PC-9 (cell line): ENCODE measurements around the gene FAM111B. TPM values are rescaled to one million over a fixed set of nuclear protein-coding genes. Genes with fewer than 3 reads are reported as not detected.

Experiments
- BruUV-seq: library from RNA; stranded (reverse); fragments of 400-500 nt; replicated peaks from 2 replicates; lab custom pipeline; 2021; lab: Mats Ljungman, UMichigan
- CTCF ChIA-PET: fragments of 300-600 bp; sonication (Branson Sonifier 250); formaldehyde crosslinking; loops from one replicate; lab custom pipeline; 2022; ENCODE audit warnings: antibody characterized with exemption; lab: Charles Lee
- POLR2A ChIA-PET: fragments of 300-600 bp; sonication (Branson Sonifier 250); formaldehyde crosslinking; loops from one replicate; lab custom pipeline; 2022; ENCODE audit warnings: antibody characterized with exemption; ENCODE audit not compliant: unreplicated experiment; lab: Charles Lee
- DNase-seq, 2 experiments: peaks; one replicate each; pipeline versions ENCODE4 v3.0.0 to v3.0.0-alpha.2; 2015 to 2022; ENCODE audit warnings: mixed read lengths in 1 of 2
- H2AFZ ChIP-seq: fragments of 200-600 bp; sonication (generic); 2 replicates; pipeline ENCODE4 v1.8.1; 2017; ENCODE audit warnings: antibody characterized with exemption
- H3F3A ChIP-seq: fragments of 200-600 bp; sonication (generic); 2 replicates; pipeline ENCODE4 v1.8.1; 2017; ENCODE audit warnings: antibody characterized with exemption, mild to moderate bottlenecking, low read depth; ENCODE audit not compliant: insufficient read depth
- H3K27ac ChIP-seq: fragments of 200-600 bp; sonication (generic); 2 replicates; pipeline ENCODE4 v1.6.1; 2016; ENCODE audit warnings: mixed run types
- H3K27me3 ChIP-seq: fragments of 200-600 bp; sonication (generic); 2 replicates; pipeline ENCODE4 v1.6.1; 2016; ENCODE audit warnings: low read depth, mixed run types; ENCODE audit not compliant: insufficient read depth
- H3K36me3 ChIP-seq: fragments of 200-600 bp; sonication (generic); 2 replicates; pipeline ENCODE4 v1.6.1; 2016; ENCODE audit warnings: low read depth, mixed run types
- H3K4me1 ChIP-seq: fragments of 200-600 bp; sonication (generic); replicated peaks from 2 replicates; pipeline ENCODE4 v1.6.1; 2016; ENCODE audit warnings: mixed run types; ENCODE audit not compliant: insufficient read depth
- H3K4me2 ChIP-seq: fragments of 200-600 bp; sonication (generic); 2 replicates; pipeline ENCODE4 v1.6.1; 2017; ENCODE audit warnings: mixed run types
- H3K4me3 ChIP-seq: fragments of 200-600 bp; sonication (generic); 2 replicates; pipeline ENCODE4 v1.6.1; 2016; ENCODE audit warnings: mixed run types
- H3K79me2 ChIP-seq: fragments of 200-600 bp; sonication (generic); 2 replicates; pipeline ENCODE4 v1.6.1; 2017; ENCODE audit warnings: low read depth, mixed run types
- H3K9me2 ChIP-seq: fragments of 200-600 bp; sonication (generic); 2 replicates; pipeline ENCODE4 v1.8.1; 2017; ENCODE audit warnings: mild to moderate bottlenecking; ENCODE audit not compliant: insufficient read depth
- H3K9me3 ChIP-seq: fragments of 200-600 bp; sonication (generic); 2 replicates; pipeline ENCODE4 v1.8.1; 2016; ENCODE audit warnings: low read depth; ENCODE audit not compliant: insufficient read depth
- H4K20me1 ChIP-seq: fragments of 200-600 bp; sonication (generic); 2 replicates; pipeline ENCODE4 v1.8.1; 2017; ENCODE audit not compliant: insufficient read depth
- CTCF ChIP-seq: fragments of 200-600 bp; sonication (generic); conservative IDR thresholded peaks from 2 replicates; pipeline ENCODE4 v1.6.1; 2017; ENCODE audit warnings: mixed run types, antibody characterized with exemption, mild to moderate bottlenecking, moderate library complexity
- EZH2 ChIP-seq: fragments of 200-600 bp; sonication (generic); IDR thresholded peaks from 2 replicates; pipeline ENCODE4 v1.8.0; 2017; ENCODE audit warnings: antibody characterized with exemption, low read depth
- intact Hi-C: fragments of 100-400 bp; cut with micrococcal nuclease; formaldehyde crosslinking; loops from one replicate; pipeline ENCODE4 v1.10.0; 2022; ENCODE audit not compliant: unreplicated experiment
- total RNA-seq: library from RNA; stranded (reverse); gene quantifications from 2 replicates; pipeline ENCODE4 v1.2.3, GENCODE V29; 2021

The FAM111B gene
- total RNA-seq, 1 experiment from 2014 or later, result 12.0 TPM

- Histone ChIP-seq H3K9me3 (no peaks in the 10 kb centered on the region), H3K79me2 (no peaks in the 10 kb centered on the region), H3K9me2 (no peaks in the 10 kb centered on the region), H4K20me1 (no peaks in the 10 kb centered on the region), H3F3A (no peaks in the 10 kb centered on the region), H3K4me3 (no peak overlapping the region), H3K27me3 (no peaks in the 10 kb centered on the region), H3K36me3 (peaks cover 5% of the 10 kb centered on the region; the same call in 1 of the 2 replicates), H2AFZ (no peak overlapping the region), H3K4me2 (no peak overlapping the region), H3K27ac (no peak overlapping the region), H3K4me1 (no peaks in the 10 kb centered on the region)
- BruUV-seq, result no TSS peak
- ChIA-PET CTCF (no interaction called here), POLR2A (no interaction called here)
- TF ChIP-seq CTCF, result no peak
- TF ChIP-seq EZH2, result no peak
- no peak for DNase-seq
- intact Hi-C loops, result no loop called here
Measured at GRCh38 chr11:59112494-59112893, 5.5 kb downstream of the FAM111B start.

GRCh38 chr11:59114344-59114743 is 7.3 kb downstream of the FAM111B start:
- TF ChIP-seq EZH2 (no peak), CTCF (no peak)
- POLR2A ChIA-PET, result no interaction called here
- no peak overlapping the region for H3K4me2 ChIP-seq
- H3K36me3 ChIP-seq, result peaks cover 5% of the 10 kb centered on the region; the same call in 1 of the 2 replicates
- no peak for DNase-seq
- H3F3A ChIP-seq, result no peaks in the 10 kb centered on the region
- CTCF ChIA-PET, result no interaction called here
- no peaks in the 10 kb centered on the region for H3K27me3 ChIP-seq
- intact Hi-C loops, result no loop called here
- no peaks in the 10 kb centered on the region for H3K79me2 ChIP-seq
- H4K20me1 ChIP-seq, result no peaks in the 10 kb centered on the region
- H3K9me2 ChIP-seq, result no peaks in the 10 kb centered on the region
- H3K4me1 ChIP-seq, result no peaks in the 10 kb centered on the region
- BruUV-seq, result no TSS peak
- H3K27ac ChIP-seq, result no peak overlapping the region
- no peak overlapping the region for H2AFZ ChIP-seq
- H3K9me3 ChIP-seq, result peaks cover 8% of the 10 kb centered on the region; the same call in 1 of the 2 replicates
- no peak overlapping the region for H3K4me3 ChIP-seq

GRCh38 chr11:59115553-59115952 is 8.5 kb downstream of the FAM111B start:
- Histone ChIP-seq H3K36me3 (peaks cover 5% of the 10 kb centered on the region; the same call in 1 of the 2 replicates), H3K27me3 (no peaks in the 10 kb centered on the region), H3K4me2 (no peak overlapping the region), H3K4me1 (no peaks in the 10 kb centered on the region), H4K20me1 (no peaks in the 10 kb centered on the region), H3K9me2 (no peaks in the 10 kb centered on the region), H3K9me3 (peaks cover 8% of the 10 kb centered on the region; the same call in 1 of the 2 replicates), H3F3A (no peaks in the 10 kb centered on the region), H2AFZ (no peak overlapping the region), H3K79me2 (no peaks in the 10 kb centered on the region), H3K27ac (no peak overlapping the region), H3K4me3 (no peak overlapping the region)
- BruUV-seq, result no TSS peak
- CTCF ChIA-PET, result no interaction called here
- TF ChIP-seq CTCF, result no peak
- no peak for TF ChIP-seq EZH2
- no peak for DNase-seq
- intact Hi-C loops, result no loop called here
- POLR2A ChIA-PET, result no interaction called here
